GM18907 (cell line): Measurements from ENCODE around the gene FREM3.
"Not testable (repeated sequence)": the region's sequence is repeated elsewhere in the genome, so short reads cannot be mapped to it uniquely, and the experiment has no call there.

Experiments
- ATAC-seq: cut with Tn5 transposase; IDR thresholded peaks from one replicate; pipeline ENCODE4 v1.9.1; 2021; ENCODE audit warnings: mild to moderate bottlenecking, moderate library complexity; ENCODE audit not compliant: unreplicated experiment

Gene FREM3

DNA sequence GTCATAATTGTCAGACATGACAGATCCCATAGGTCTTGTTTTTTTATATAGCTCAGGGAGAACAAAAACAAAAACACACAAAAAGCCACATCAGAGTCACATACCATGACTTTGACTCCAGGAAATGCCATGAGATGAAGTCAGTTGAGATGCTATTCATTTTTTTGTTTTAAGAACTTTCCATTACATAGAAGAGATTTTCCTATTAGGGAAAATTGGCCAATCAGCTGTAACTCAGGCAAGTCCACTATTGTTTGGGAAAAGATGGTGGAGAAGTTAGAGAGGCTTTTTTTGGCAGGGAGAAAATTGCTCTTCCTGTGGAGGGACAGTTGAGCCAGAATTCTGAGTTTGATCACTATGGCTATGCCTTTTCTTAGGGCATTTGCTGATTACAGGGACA, 114.4 kb downstream of the FREM3 start:
- ATAC-seq = no peak

DNA sequence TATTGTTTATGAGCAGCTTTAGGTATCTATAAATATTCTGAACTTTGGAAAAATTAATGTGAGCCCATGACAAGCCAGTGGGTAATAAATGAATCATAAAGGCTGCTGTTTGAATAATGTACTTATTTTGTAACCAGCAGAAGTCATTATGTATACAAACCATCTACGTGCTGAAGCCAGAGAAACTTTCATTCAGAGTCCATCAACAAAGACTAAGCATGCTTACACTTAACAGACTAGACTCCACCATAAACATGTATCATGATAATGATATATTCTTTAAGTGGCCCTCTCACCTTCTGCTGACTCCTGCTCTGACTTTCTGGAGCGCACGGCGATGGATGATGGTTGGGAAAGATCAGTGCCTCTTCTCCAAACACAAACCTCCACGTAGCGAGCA, 114.9 kb downstream of the FREM3 start:
- no peak for ATAC-seq

DNA sequence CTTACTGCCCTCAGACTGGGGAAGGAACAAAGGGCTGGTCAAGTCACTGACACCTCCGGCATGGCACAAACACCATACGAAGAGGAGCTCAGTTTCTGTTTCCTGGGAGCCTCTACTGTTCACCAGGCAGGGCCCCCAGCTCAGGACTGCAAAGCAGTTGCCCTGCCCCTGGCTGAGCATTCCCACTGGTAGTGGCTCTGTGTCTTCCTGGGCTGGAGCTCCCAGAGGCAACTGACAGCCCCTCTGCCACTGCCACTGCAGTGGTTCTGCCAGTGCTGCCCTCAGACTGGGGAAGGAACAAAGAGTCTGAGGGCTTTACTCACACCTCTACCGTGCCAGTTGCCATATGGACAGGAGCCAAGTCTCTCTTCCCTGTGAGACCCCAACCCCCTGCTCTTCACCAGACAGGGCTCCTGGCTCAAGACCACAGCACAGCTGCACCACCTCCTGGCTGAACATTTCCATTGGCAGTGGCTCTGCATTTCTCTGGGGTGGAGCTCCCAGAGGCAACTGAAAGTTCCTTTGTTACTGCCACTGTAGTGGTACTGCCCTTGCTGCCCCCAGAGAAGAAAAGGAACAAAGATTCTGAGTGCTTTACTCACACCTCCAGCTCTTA, 119.0 kb downstream of the FREM3 start:
- ATAC-seq = no peak

DNA sequence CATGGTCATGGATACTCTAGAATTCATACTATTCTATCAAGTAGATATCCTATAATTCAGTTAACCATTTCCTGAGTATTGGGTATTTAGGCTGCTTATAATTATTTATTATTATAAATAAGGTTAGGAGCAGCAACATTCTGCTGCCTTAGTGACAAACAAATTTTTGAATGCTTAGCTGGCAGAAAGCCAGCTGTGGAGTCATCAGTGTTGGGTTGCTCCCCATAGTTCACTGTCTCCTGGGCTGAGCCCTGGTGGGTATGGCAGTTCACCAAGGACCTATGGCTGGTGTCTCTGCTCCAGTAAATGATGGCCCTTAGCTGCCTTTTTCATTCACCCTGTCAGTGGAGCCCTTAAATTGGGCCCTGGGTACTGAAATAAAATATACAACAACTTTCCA, 125.1 kb downstream of the FREM3 start:
- no peak for ATAC-seq

DNA sequence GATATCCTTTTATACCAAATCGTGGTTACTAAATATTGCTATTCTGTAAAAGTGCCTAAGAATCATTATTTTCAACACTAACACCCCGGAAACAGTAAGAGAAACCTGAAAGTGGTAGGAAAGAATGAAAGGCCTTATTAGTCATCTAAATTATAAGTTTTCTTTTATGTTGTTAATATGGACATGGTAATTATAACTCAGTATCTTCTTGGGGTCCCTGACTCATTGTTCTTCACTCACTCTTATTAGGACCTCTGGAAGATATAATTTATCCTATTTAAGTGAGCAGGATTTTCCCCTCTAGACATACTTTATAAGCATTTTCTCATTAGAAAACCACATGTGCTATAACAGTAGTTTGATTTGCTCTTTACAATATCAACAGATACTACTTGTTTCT, 136.0 kb downstream of the FREM3 start:
- no peak for ATAC-seq

DNA sequence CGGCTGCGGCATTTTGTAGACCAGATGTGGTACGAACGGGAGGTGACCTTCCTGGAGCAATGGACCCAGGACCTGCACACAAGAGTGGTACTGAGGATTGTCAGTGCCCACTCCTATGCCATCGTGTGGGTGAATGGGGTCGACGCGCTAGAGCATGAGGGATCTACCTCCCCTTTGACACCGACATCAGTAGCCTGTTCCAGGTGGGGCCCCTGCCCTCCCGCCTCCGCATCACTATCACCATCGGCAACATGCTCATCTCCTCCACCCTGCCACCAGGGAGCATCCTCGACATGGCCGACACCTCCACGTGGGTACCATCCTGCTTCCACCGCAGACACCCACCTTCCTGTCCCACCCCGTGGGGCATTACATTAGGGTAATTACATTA, 140.7 kb downstream of the FREM3 start:
- no peak for ATAC-seq

DNA sequence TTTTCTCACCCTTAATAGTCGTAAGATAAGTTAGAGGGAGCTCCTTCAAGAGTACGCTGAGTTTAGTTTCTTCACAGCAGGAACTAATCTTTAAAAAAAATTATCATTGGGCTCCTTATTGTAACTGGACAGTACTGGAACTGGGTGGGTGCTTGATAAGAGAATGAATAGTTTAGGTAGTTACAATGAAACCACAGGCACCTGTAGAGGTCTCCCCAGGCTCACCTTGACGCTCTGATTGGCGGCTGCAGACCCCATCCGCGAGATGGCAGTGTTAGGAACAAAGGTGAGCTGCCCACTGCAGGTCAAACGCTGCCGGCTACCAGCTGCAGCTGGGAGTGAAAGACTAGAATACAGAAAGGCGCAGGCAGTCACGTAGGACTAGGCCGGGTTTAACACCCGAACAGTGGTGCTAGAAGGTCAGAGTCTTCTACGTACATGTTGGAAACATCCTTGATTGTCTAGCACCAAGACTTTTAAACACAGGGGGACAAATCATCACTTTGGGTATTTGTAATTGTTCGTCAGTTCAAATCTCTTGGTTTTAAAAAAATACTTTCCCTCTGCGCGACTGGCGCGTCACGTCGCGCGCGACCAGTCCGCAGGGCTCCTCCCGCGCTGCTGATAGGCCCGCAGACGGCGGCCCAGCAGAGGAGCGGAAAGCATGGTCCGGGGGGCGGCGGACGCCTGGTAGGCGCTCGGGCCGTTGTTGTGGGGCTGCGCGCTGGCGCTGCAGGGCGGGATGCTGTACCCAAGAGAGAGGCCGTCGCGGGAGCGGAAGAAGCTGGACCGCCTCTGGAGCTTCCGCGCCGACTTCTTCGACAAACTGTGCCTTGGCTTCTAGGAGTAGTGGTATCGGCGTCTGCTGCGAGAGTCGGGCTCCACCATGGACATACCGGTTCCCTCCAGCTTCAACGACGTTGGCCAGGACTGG, 141.4 kb downstream of the FREM3 start:
- peak; percentile 92 for ATAC-seq

DNA sequence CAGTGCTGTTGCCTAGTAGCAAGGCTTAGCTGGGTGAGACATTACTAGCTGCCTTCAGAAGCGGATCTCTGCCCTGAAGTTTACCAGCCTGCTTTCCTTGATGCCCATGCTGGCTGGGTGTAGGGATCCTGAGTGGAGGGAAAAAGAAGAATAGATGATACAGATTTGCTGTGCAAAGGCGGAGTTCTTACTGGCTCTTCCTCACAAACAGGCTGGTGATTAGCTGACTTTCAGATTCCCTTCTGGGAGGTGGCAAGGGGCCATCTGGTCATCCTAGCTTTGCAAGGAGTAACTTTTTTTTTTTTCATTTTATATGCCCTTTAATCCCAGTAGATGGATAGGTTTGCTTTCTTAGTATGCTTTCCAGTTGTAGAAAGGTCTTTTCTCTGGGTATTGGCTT, 142.2 kb downstream of the FREM3 start:
- ATAC-seq = no peak

DNA sequence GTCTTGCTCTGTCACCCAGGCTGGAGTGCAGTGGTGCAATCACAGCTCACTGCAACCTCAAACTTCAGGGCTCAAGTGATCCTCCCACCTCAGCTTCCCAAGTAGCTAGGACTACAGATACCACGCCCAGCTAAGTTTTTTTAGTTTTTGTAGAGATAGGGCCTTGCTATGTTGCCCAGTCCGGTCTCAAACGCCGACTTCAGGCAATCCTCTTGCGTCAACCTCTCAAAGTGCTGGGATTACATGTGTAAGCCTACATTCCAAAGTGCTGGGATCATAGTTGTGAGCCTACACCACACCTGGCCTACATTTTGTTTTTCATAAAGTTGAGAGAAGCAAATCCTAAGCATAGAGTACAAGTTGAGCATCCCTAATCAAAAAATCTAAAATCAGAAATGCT, 144.8 kb downstream of the FREM3 start:
- ATAC-seq = no peak

DNA sequence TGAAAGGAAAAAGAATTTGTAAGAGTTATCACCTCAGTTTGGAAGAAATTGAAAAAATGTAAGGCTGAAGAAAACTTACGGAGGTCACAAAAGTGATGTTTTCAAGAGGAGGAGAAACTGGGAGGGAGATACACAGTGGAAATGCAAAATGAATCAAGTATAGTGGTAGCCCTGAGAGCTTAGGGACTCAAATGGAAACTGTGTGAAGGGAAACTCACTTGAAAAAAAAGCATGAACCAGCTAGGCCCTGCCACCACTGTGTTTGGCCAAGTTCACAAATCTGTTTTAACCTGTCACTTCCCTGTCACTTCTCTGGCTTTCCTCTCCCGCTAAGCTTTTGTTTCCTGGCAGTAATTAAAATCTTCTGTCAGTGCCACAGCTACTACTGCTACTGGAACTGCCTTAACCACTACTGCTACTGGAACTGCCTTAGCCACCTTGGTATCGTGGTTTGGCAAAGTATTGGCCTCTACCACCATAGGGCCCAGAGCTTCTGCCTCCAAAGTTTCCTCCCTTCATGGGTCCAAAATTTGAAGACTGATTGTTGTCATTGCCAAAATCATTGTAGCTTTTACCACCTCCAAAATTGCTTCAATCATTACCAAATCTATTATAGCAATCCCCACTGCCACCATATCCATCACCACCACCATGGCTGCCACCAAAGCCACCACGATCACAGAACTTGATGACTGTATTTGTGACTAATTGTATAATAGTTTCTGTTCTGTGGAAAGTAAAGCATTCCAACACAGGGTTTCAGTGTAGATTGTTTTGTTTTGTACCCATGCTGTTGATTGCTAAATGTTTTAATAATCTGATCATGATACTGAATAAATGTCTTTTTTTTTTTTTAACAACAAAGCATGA, 145.5 kb downstream of the FREM3 start:
- peak; percentile 64 for ATAC-seq

DNA sequence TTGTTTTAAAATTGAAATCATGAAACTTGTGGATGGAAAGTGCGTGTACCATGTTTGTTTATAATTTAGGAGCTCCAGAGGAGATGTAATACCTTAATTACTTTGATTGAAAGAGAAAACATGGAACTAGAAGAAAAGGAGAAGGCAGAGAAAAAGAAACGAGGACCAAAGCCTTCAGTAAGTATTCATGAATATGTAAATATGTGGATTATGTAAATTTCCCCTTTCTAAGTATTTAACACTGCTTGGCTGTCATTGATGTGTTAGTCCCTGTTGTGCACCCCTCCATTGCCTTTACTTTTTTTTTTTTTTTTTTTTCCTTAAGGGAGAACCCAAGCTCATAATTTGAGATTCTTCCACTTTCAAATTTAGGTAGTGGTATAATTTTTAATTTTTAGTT, 150.5 kb downstream of the FREM3 start:
- no peak for ATAC-seq

DNA sequence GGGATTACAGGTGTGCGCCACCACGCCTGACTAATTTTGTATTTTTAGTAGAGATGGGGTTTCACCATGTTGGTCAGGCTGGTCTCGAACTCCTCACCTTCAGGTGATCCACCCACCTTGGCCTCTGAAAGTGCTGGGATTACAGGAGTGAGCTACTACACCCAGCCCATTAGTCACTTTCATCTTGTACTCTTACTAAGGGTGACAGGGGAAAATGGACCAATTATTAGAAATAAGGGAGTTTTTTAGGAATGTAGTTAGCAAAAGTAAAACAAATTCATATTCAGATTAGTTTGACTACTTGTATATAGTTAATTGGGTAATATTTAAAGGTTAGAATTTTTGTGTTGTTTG, 160.8 kb downstream of the FREM3 start:
- ATAC-seq = no peak

DNA sequence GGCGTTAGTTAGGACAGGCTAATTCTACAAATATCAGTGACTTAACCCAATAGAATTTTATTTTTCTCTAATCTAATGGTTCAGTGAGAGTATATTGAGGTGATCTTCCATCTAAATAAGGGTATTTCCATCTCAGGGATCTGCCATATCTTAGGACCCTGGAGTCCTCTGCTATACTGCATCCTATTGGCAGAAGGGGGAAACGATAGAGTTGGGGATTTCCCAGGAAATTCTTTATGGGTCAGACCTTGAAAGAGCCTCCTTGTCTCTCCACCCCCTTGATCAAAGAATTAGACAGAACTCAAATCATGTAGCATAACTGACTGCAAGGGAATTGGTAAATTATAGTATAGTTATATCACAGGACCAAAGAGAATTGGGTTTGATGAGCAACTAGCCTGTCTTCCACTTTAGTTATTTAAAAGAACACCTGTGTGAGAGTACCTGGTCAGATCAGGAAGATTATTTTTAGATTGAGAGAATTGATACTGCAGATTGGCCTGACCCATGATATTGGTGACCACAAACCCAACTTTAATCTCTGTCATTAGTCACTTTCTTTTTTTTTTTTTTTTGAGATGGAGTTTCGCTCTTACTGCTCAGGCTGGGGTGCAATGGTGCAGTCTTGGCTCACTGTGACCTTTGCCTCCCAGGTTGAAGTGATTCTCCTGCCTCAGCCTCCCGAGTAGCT, 161.4 kb downstream of the FREM3 start:
- ATAC-seq = no peak

DNA sequence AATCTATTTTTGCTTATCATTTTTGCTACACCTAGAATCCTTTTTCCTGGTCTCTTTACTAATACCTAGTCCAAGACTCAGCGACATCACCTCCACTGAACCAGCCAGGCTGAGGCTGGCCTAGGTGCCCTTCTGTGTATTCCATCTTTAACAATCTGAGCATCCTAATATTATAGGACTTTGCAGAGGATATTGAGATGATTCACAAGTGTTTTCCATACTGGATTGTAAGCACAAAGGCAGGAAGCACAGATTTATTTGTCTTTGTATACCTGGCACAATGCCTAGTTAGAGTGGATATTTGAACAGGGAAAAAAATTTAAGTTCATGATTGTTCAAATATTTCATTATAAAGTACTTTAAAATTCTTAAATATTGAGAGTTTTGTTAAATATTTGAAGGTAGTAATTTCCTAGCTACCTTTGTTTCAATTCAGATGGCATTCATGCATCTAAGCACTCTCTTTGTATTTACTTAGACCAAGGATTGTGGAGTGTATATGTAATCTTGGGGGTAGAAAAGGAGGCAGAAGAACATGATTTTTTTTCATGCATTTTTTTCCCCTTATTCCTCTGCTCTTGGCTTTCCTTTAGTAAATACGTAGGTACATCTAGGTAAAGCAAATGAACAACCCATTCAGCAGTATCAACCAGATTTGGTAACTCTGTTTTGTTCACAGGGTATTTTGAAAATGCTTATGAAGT, 168.5 kb downstream of the FREM3 start:
- ATAC-seq = no peak

DNA sequence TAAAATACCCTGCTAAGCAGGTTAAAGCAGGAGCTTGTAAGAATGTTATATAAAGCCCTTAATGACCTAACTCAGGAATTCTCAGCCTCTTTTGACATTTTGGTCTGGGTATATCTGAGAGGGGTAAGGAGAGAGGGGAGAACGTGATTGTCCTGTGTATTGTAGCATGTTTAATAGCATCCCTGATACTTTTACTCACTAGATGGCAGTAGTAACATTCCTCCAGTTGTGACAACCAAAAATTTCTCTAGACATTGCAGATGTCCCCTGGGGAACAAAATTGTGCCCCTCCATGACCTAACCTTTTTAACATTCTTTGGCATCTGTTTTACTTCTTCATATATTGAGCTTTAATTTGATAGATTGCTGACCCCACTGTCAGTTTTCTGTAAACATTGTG, 169.1 kb downstream of the FREM3 start:
- ATAC-seq = peak; percentile 71

DNA sequence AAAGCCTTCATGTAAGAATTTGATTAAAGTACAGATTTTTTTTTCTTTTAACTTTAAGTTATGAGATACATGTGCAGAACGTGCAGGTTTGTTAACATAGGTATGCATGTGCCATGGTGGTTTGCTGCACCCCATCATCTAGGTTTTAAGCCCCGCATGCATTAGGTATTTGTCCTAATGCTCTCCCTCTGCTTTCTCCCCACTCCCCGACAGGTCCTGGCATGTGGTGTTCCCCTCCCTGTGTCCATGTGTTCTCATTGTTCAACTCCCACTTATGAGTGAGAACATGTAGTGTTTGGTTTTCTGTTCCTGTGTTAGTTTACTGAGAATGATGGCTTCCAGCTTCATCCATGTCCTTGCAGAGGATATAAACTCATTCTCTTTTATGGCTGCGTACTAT, 172.4 kb downstream of the FREM3 start:
- not testable (repeated sequence) for ATAC-seq
